NCI-H2171 treated with DMSO at 0.1 percent for 48 hours (cell line): ENCODE measurements around the gene RNASEH2B.

Source experiments
- DNase-seq: peaks from one replicate; lab custom pipeline; 2025; lab: John Stamatoyannopoulos, UW

RNASEH2B gene

GRCh38 chr13:50995854-50996253, 86.3 kb downstream of the RNASEH2B start:
- no peak for DNase-seq

GRCh38 chr13:50998326-50998725, 88.7 kb downstream of the RNASEH2B start:
- no peak for DNase-seq

GRCh38 chr13:50999641-51000040, 90.0 kb downstream of the RNASEH2B start:
- DNase-seq: peak; percentile 33

- DNase-seq: no peak
Measured at GRCh38 chr13:51000061-51000460, 90.5 kb downstream of the RNASEH2B start.

GRCh38 chr13:51000571-51001260, 91.1 kb downstream of the RNASEH2B start:
- DNase-seq: peak; percentile 92

GRCh38 chr13:51001335-51001734, 91.7 kb downstream of the RNASEH2B start:
- no peak for DNase-seq

GRCh38 chr13:51002736-51003135, 93.1 kb downstream of the RNASEH2B start:
- no peak for DNase-seq

GRCh38 chr13:51003642-51004041, 94.1 kb downstream of the RNASEH2B start:
- no peak for DNase-seq

GRCh38 chr13:51004111-51004865, 94.7 kb downstream of the RNASEH2B start:
- no peak for DNase-seq

- DNase-seq: no peak
Measured at GRCh38 chr13:51004918-51005460, 95.4 kb downstream of the RNASEH2B start.

- no peak for DNase-seq
Measured at GRCh38 chr13:51005566-51005965, 96.0 kb downstream of the RNASEH2B start.
